ENCODE data around the gene C19orf67.

Gene C19orf67

GRCh38 chr19:14107581-14108461 lies 22.2 kb upstream of the C19orf67 start:
- no peak for DNase-seq

DNA sequence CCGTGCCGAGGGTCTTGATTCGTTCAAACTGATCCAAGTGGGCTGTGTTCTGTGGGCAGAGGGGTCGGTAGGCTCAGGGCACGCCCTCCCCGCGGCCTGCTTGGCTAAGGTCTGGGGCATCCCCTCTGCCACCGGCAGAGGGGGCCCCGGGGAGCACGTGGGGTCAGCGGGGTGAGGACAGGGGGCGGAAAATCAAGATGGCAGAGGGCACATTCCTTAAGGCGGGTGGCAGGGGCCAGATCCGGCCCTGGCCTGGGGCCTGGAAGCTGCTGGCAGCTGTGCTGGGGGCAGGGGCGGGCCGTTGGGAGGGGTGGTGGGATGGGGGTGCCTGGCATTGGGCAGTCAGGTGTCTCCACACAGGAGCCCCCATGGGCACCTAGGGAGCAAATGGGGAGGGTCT lies 21.3 kb upstream of the C19orf67 start:
- DNase-seq = no peak

DNA sequence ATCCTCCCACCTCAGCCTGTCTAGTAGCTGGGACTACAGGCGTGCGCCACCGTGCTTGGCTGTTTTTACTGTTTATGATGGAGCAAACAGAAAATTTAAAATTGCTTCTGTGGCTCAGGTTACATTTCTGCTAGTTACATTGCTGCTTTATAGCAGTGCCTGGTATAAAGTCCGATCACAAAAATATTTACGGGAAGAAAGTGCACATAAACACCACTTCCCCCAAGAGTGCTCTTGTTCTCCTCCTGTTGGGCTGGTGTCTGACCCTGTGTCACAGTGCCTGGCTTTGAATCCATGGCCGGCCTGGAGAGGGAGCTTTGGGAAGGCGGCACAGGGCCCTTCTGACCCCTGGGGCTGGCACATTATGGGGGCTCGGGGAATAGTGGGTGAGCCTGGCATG lies 20.1 kb upstream of the C19orf67 start:
- no peak for DNase-seq

DNA sequence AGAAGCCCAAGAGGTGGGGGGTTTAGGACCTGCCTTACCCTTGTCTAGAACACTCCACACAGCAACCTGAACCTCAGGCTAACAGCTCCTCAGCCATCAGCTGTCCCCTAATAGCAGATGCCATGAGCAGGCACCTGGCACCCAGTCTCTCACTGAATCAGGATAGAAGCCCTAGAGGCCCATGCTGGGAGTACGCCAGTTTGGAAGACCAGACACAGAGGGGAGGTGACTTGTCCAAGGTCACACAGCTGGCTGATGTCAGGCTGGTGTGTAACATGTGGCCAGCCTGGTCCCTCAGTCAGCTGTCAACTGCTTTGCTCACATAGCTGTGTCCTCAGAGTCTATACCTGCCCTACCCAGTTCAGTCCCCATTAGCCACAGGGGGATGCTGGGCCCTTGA lies 17.7 kb upstream of the C19orf67 start:
- DNase-seq = no peak

- no peak for DNase-seq
These were observed 17.2 kb upstream of the C19orf67 start for GRCh38 chr19:14102756-14103155.

DNA sequence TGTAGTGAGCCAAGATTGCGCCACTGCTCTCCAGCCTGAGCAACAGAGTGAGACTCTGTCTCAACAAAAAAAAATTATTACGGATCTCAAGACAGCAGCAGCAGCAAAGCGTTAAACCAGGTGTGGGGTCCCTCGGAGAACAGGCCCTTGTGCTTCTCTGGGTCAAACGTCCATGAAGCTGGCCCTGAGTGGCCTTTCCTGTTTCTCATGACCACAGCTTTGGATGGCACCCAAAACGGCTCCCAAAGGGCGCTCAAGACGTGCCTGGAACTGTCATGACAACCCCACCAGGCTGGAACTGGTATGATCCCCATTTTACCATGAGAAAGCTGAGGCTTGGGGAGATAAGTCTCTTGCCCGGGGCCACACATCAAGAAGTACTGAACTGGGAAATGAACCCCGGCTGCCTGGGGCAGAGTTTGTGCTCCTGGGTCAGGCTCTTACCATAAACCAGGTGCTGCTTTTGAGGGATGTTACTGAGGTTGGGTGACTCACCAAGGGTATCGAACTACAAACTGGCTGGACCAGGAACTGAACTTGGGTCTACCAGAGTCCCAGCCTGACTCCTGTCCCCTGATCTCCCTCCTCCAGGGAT lies 16.6 kb upstream of the C19orf67 start:
- no peak for DNase-seq

DNA sequence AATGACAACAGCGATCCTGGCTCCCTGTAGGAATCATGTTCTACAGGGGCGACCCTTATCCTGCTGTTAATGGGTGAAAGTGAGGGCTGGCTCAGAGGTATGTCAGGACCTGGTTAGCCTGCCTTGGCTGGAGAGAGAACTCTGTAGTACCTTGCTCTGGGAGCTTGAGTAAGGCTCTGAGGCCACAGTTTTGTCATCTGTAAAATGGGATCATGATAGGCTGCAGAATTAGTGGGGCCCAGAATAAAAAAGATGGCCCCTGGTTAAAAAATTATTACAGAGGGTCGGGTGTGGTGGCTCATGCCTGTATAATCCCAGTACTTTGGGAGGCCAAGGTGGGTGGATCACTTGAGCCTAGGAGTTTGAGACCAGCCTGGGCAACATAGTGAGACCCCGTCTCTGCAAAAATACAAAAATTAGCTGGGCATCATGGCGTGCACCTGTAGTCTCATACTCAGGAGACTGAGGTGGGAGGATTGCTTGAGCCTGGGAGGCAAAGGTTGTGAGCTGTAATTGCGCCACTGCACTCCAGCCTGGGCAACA lies 15.5 kb upstream of the C19orf67 start:
- DNase-seq = no peak

- no peak for DNase-seq
These were observed 12.1 kb upstream of the C19orf67 start for GRCh38 chr19:14097532-14098151.

- DNase-seq = no peak
These were observed 10.8 kb upstream of the C19orf67 start for GRCh38 chr19:14096272-14096992.

DNA sequence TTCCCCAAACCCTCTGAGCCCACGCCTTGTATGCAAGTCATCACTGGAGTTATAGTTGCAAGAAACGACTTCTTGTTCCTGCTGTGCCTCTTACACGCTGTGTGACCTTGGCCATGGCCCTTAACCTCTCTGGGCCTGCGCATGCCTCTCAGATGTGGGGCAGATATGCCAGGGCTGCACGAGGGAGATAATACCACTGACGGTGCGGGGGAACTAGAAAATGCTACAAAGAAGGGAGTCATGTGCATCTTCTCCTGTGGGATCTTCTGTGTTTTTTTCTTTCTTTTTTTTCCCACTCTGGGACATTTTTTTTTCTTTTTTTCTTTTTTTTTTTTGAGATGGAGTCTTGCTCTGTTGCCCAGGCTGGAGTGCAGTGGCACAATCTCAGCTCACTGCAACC lies 9.3 kb upstream of the C19orf67 start:
- DNase-seq = no peak

- no peak for DNase-seq
These were observed 7.7 kb upstream of the C19orf67 start for GRCh38 chr19:14093117-14093823.

- DNase-seq = no peak
These were observed 6.4 kb upstream of the C19orf67 start for GRCh38 chr19:14091813-14092462.

GRCh38 chr19:14091081-14091812 lies 5.7 kb upstream of the C19orf67 start:
- no peak for DNase-seq

- DNase-seq = no peak
These were observed 5.0 kb upstream of the C19orf67 start, which contains the start of gene SAMD1 for GRCh38 chr19:14090509-14091080. Gene SAMD1, minus strand, starts transcription at chr19:14090751.

DNA sequence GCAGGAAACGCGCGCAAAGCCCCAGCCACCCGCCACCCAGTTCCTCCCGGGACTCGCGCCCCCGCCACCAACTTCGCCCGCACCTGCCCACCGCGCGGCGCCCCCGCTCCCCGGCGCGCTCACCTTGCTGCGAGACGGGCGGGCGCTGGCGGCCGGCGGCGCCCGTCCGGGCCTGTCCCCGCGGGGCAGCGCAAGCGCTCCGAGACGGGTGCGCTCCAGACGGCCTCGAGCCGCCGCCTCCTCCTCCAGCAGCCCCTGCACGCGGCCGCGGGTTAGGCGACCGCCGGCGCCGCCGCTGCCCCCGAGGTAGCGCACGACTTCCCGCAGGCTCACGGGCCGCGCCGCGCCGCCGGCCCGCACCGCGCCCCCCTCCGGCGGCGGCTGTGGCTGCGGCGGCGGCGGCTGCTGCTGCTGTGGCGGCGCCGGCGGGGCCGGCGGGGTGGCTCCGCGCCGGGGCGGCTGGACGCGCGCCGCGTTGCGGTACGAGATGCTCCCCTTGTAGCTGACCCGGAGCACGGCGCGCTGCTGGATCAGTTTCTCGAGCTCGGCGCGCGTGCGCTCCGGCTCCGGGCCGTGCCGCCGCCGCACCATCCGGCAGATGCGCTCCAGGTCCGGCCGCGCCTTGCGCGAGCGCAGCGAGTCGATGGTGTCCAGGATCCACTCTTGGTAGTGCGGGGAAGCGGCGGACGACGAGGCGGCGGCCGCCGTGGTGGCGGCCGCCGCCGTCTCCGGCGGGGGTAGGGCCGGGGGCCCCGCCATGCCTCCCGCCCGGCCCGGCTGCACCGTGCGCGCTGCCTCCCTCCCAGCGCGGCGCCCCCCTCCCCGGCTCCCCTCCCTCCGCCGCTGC lies 4.3 kb upstream of the C19orf67 start:
- no peak for DNase-seq

GRCh38 chr19:14089412-14089661 lies 3.8 kb upstream of the C19orf67 start:
- DNase-seq = no peak

- no peak for DNase-seq
These were observed 3.2 kb upstream of the C19orf67 start for GRCh38 chr19:14088634-14089411.

DNA sequence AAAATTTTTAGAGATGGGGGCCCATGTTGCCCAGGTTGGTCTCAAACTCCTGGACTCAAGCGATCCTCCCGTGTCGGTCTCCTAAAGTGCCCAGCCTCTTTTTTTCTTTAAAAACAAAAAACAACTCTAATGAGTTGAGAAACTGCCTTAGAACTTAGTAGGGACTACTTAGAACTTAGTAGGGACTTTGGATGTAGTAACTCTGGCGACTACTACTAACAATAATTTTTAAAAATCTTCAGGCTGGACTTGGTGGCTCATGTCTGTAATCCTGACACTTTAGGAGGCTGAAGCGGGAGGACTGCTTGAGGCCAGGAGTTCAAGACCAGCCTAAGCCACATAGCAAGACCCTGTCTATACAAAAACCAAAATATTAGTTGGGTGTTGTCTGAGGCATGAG lies 515 bp upstream of the C19orf67 start:
- DNase-seq = no peak

GRCh38 chr19:14082675-14082960 lies 3.0 kb downstream of the C19orf67 start:
- no peak for DNase-seq

Data from NCI-H1436 treated with DMSO at 0.1 percent for 48 hours (cell line).